WTC11 (cell line): ENCODE results near the gene A2ML1.

Source experiments
- IRF2 ChIP-seq: sonication (generic); formaldehyde crosslinking; IDR thresholded peaks from 2 replicates; pipeline ENCODE4 v1.8.0; 2022; ENCODE audit warnings: low read depth, missing genetic modification reagents, borderline replicate concordance
- JUN ChIP-seq: sonication (generic); formaldehyde crosslinking; IDR thresholded peaks from 2 replicates; pipeline ENCODE4 v1.8.0; 2023; ENCODE audit warnings: mild to moderate bottlenecking, missing genetic modification reagents
- ZNF138 ChIP-seq: sonication (generic); formaldehyde crosslinking; conservative IDR thresholded peaks from 2 replicates; pipeline ENCODE4 v1.8.1; 2022; ENCODE audit warnings: mild to moderate bottlenecking, moderate library complexity, missing genetic modification reagents
- ZNF232 ChIP-seq: sonication (generic); formaldehyde crosslinking; IDR thresholded peaks from 2 replicates; pipeline ENCODE4 v1.8.0; 2022; ENCODE audit warnings: mild to moderate bottlenecking, missing genetic modification reagents
- TF ChIP-seq, protein P1 (sequence below): fragments of 200-600 bp; IDR thresholded peaks from 2 replicates; pipeline ENCODE4 v1.8.0; 2022; ENCODE audit warnings: antibody characterized with exemption
- TF ChIP-seq, protein P2 (sequence below): sonication (generic); formaldehyde crosslinking; IDR thresholded peaks from 2 replicates; pipeline ENCODE4 v1.8.1; 2023; ENCODE audit warnings: mild to moderate bottlenecking, missing genetic modification reagents, moderate library complexity

DNA sequence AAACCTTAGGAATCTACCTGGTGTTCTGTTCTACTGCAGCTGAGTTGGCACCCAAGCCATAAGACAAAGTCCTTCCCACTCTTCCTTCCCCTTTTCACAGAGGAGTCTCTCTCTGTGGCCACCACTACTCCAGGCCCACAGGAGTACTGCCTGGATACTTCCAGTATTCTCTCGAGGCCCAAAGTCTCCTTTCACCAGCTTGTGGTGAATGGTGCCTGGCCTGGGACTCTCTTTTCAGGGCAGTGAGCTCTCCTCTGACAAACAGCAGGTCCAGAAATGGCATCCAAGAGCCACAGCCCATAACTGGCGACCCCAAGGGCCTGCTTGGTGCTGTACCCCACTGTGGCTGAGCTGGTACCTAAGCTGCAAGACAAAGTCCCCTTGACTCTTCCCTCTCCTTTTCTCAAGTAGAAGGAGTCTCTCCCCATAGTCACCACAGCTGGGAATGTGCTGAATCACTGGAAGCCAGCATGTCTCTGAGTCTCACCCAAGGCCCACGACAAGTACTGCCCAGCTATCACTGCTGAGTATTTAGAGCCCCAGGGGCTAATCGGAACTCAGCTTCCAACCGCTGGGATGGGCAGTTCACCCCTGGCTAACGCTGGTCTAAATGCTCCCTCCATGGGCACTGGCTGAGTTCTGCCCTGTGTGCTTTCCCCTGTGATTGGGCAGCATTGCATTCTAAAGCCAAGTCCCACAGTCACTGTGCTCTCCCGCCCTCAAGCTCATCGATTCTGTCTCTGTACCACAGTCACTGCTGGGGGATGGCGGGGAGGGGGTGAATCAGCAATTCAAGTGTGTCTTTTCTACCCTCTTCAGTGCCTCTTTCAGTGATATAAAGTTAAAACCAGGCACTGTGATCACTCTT, 6.1 kb downstream of the A2ML1 start:
- TF ChIP-seq IRF2 (CRISPR knock-in tag) (no peak), ZNF138 (CRISPR knock-in tag) (no peak), JUN (CRISPR knock-in tag) (no peak), ZNF232 (CRISPR knock-in tag) (no peak)
- TF ChIP-seq, protein P1, sequence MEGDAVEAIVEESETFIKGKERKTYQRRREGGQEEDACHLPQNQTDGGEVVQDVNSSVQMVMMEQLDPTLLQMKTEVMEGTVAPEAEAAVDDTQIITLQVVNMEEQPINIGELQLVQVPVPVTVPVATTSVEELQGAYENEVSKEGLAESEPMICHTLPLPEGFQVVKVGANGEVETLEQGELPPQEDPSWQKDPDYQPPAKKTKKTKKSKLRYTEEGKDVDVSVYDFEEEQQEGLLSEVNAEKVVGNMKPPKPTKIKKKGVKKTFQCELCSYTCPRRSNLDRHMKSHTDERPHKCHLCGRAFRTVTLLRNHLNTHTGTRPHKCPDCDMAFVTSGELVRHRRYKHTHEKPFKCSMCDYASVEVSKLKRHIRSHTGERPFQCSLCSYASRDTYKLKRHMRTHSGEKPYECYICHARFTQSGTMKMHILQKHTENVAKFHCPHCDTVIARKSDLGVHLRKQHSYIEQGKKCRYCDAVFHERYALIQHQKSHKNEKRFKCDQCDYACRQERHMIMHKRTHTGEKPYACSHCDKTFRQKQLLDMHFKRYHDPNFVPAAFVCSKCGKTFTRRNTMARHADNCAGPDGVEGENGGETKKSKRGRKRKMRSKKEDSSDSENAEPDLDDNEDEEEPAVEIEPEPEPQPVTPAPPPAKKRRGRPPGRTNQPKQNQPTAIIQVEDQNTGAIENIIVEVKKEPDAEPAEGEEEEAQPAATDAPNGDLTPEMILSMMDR: no peak
- TF ChIP-seq, protein P2, sequence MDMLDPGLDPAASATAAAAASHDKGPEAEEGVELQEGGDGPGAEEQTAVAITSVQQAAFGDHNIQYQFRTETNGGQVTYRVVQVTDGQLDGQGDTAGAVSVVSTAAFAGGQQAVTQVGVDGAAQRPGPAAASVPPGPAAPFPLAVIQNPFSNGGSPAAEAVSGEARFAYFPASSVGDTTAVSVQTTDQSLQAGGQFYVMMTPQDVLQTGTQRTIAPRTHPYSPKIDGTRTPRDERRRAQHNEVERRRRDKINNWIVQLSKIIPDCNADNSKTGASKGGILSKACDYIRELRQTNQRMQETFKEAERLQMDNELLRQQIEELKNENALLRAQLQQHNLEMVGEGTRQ (CRISPR knock-in tag): no peak
